LHCN-M2 (cell line): ENCODE measurements around the gene ZNF770. TPM values are rescaled to one million over a fixed set of nuclear protein-coding genes. Genes with fewer than 3 reads are reported as not detected.
"Not testable (repeated sequence)": the region's sequence is repeated elsewhere in the genome, so short reads cannot be mapped to it uniquely, and the experiment has no call there.

Source experiments
- DNase-seq: peaks from one replicate; pipeline ENCODE4 v3.0.0-alpha.2; 2012; ENCODE audit warnings: low read depth
- total RNA-seq: library from RNA; depleted of rRNA; stranded (reverse); fragments of >200 nt; gene quantifications from 2 replicates; pipeline ENCODE4 v1.2.3, GENCODE V29; 2014; rRNA removed

Gene ZNF770
- total RNA-seq, 1 experiment from 2014 or later: 21.6 TPM

DNA sequence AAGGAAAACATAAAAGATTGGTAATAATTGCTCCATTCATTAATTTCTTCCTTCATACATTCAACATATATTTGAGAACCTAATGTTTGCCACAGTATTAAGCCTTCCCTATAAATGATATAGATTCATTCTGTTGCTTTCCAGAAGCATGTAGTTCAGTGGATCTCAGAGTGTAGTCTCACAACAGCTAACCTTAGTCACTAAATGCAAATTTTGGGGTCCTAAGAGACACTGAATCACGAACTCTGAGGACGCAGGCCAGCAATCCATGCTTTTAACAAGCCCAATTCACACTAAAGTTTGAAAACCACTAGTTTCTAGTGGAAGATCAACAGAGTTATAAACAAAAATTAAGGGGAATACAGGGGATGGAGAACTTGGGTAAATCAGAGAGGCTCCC lies 11.3 kb downstream of the ZNF770 start:
- no peak for DNase-seq

DNA sequence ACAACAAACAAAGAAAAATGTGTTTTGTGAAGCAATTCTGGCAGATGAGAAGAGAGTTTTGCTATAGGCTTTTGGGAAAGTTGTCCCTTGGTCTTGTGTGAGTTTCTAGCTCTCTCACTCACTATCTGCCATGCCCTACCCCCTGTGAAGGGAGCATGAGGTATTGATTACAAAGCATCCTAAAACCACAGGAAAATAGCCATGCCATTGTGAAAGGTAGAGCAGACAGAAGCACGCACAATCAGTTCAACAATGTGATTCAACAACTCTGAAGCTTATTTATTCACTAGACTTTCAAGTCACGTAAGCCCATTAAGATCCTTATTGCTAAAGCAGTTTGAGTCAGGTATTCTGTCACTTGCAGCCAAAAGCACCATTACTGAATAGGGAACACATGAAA lies 12.0 kb downstream of the ZNF770 start:
- DNase-seq: no peak

DNA sequence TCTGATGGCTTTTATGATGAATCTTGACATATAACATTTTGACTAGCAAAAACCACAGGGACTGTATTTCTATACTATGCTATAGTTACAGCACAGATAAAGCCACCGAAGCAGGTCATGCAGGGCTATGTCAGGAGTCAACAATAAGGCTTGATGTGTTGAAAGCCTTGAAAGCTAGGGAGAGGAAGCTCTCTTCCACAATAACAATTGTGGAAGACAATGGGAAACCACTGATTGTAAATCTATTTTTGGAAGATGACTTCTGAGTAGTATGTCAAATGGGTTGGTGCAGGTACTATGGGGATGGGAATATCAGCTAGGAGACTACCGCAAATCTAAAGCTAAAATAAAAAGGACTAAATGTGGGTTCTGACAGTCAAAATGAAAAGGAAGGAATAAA lies 14.6 kb downstream of the ZNF770 start:
- no peak for DNase-seq

DNA sequence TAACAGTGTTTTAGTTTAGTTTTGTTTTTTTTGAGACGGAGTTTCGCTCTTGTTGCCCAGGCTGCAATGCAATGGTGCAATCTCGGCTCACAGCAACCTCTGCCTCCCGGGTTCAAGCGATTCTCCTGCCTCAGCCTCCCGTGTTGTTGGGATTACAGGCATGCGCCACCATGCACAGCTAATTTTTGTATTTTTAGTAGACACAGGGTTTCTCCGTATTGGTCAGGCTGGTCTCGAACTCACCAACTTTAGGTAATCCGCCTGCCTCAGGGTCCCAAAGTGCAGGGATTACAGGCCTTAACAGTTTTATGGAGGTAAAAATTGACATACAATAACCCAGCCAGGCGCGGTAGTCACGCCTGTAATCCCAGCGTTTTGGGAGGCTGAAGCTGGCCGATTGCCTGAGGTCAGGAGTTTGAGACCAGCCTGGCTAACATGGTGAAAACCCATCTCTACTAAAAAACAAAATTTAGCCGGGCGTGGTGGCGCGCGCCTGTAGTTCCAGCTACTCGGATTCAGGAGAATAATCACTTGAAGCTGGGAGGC lies 17.9 kb downstream of the ZNF770 start:
- DNase-seq: not testable (repeated sequence)

DNA sequence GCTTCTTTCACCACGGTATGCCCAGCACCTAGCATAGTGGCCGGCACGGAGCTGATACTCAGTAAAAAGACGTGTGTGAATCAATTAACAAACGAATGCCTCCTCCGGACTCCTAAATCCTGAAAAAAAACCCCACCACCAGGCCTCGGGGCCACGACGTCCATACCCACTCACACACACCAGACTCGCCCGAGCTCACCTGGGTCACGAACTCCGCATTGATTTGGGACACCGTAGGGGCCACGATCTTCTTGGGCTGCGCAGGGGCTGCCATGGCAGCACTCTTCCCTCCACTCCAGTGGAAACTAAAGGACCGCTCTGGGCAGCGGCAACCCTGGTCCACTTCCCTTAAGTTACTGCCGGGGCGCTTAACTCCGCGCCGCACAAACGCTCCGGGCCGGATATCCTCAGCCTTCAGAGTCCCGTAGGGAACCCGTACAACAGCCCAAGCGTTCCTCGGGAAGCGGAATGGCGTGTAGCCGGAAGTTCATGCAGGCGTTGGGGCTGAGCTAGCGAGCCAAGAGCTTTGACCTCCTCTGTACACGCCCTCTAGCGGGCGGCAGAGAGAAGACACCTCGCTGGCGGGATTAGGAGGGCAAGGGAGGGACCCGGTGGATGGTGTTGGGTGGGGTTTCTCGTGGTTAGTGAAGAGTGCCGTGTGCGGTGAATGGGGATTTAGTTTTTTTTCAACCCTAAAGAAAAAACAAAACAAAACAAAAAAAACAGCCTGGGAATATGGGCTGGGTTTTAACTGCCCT lies 18.6 kb downstream of the ZNF770 start, which contains the start of gene AQR:
TSS of gene AQR (minus strand) at position 403 of the 758 bp plus-strand sequence. CDS start at position 274, 129 bp downstream.
- peak; percentile 98 for DNase-seq

DNA sequence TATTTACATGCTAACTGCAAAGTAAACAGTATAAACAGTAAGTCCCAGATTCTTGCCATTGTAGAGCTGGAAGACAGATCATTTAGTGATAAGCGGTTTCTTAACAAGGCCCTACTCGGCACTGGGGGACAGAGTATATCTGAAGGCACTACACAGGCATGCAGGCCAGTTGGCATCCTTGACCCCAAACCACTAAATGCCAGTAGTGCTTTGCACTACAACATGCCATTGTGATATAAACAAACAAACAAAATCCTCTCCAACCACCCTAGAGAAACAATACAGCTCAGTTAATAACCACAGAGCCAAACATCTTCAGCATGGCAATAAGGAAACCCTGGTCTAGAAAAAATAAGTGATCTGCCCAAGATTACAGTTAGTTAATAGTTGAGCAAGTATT lies 23.8 kb downstream of the ZNF770 start:
- no peak for DNase-seq

DNA sequence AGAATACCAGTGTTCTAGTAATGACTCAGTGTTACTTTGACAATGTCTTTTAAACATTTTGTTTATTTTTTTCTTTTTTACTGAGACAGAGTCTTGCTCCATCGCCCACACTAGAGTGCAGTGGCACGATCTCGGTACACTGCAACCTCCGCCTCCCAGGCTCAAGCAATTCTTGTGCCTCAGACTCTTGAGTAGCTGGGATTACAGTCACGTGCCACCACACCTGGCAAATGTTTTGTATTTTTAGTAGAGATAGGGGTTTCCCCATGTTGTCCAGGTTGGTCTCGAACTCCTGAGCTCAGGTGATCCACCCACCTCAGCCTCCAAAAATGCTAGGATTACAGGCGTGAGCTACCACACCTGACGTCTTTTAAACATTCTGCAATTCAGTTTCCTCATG lies 34.2 kb downstream of the ZNF770 start:
- no peak for DNase-seq

DNA sequence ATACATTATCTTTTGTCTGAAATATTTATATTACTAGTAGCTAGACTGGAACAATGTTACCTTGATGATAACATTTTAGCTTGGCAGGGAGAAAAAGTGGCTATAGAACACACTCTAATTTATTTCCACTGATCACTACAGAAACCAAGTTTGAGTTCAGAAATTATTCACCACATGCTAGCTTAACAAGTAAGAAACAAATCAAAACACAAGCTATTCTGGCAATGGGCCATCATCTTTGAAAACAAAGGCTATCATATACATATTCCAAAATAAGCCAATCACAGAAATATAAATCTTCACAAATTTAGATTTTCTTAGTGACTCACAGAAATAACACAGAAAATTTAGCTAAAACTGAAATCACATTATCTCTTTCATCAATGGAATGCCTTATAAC lies 35.6 kb downstream of the ZNF770 start:
- no peak for DNase-seq

DNA sequence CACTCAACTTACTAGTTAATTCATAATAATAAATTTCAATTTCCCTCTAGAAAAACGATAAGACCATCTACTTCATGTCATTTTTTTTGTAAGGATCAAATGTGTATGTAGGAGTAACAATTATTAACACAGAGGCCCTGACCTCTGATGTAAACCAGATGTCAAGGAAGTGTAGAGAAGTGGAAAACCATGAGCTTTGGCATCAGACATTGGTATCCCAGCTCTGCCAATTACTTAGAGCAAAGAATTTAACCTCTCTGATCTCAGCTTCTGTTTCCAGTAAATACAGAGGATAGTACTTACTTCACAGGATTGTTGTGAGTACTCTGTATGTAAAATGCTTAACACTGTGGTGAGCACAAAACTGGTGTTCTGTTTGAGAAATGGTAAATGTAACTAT lies 36.1 kb downstream of the ZNF770 start:
- no peak for DNase-seq

DNA sequence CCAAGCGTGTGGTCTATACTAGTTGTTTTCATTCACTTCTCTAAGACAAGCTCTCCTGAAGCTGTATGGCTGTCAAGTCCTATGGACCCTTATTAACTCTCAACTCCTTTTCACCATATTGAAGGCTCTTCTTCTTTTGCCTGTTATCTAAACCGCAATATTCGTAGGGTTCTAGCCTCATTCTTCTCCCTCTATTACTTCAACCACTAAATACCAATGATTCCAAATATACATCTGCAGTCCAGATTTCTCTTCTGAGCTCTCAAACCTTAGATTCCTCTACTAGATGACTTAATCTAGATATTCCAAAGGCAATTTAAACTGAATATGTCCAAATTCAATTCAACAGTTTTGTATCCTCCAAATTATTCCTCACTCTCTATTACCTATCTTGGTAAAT lies 43.2 kb downstream of the ZNF770 start:
- DNase-seq: no peak

DNA sequence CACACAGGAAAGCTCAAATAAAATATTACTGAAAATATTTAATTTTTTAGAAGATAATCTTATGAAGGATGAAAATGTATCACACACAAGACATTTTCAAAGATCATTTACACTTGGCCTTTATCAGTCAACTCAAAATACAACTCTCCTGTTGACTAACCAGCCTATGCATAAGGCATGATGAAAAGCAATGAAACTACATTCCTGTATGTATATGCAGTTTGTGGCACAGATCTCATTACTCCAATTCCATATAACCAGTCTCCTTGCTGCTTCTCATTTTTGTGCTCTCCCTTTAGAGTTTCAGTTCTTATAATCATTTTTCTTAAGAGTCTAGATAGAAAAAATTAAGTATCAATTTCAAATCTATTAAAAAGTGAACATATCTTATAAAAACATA lies 44.4 kb downstream of the ZNF770 start:
- DNase-seq: no peak

DNA sequence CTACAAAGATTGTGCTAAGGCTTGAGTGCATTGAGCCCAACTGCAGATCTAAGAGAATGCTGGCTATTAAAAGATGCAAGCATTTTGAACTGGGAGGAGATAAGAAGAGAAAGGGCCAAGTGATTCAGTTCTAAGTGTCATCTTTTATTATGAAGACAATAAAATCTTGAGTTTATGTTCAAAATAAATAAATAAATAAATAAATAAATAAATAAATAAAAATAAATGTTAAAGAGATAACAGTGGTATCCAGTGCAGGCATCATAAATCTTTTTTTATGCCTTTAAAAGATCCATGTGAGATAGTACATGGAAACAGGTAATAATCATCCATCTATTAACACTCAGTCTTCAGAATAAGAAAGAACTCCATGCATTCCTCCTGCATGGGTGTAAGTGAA lies 44.8 kb downstream of the ZNF770 start:
- not testable (repeated sequence) for DNase-seq

DNA sequence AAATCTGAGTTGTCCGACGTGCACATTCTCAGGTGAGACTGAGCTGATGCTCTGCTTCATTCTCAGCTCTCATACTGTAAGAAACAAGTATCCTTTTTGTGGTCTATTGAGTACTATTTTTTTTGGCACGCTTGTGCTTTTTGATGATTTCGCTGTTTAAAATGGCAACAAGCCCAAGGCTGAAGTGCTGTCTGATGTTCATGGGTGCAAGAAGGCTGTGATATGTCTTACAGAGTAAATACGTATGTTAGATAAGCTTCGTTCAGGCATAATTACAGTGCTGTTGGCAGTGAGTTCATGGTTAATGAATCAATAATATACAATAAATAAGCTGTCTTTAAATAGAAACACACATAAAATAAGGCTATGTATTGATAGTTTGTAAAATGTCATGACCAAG lies 45.7 kb downstream of the ZNF770 start:
- DNase-seq: peak; percentile 28

DNA sequence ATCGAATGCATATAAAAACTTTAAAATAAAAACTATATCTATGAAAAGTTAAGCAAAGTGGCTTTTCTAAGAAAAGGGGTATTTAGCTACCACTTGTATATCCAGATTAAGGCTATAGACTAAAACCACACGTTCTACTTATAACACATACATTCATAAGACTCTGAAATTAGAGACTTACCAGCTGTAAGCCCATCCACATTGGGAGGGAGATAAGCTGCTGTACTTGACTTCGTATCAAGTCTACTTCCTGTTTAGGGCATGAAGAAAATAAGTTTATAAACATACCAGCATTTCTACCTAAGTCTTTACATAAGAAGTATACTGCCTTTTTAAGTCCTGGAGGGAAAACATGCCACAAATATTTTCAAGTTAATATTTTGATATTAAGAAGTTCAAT lies 46.3 kb downstream of the ZNF770 start:
- DNase-seq: no peak

DNA sequence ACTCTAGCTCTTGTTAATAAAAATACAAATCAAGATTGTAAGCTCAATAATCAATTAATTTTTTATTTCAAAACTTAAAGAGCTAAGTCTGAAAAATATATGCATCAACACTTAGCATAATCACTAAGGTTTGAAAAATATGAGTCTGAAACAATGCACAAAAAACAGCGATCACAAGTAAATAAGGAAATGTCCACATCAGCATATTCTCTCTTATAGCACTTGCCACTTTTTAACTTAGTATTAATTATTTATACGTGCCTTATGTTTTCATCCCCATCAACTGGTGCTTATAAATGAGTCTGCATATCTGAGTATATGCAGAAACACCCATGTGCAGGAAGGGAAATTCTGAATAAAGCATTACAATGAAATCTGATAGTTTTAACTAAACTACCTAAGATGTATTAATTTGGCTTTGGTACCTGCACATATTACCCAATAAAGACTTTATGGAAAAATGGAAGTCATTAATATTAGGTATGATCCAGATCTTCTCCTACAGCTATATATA lies 46.8 kb downstream of the ZNF770 start:
- DNase-seq: no peak

DNA sequence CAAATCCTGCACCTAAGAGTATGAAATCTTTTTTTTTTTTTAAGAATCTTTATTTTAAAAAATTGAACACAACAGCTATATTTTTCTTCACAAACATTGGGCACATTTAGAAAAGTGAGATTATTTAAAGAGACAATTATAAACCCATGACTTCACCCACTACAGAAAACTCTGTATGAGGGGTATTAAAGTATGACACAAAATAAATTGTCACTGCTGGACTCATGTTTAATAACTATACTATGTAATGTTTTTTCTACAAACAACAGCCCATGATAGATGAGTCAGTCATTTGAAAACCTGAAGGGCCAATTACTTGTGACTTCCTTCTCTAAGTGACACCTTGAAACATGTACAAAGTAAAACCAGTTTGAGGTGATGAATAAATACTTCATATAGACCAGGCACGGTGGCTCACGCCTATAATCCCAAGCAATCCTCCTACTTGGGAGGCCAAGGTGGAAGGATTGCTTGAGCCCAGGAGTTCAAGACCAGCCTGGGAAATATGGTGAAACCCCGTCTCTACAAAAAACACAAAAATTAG lies 54.6 kb downstream of the ZNF770 start:
- DNase-seq: no peak

DNA sequence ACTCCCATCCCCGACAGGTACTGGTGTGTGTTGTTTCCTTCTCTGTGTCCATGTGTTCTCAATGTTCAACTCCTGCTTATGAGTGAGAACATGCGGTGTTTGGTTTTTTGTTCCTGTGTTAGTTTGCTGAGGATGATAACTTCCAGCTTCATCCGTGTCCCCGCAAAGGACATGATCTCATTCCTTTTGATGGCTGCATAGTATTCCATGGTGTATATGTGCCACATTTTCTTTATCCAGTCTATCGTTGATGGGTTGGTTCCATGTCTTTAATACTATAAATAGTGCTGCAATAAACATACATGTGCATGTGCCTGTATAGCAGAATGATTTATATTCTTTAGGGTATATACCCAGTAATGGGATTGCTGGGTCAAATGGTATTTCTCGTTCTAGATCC lies 59.7 kb downstream of the ZNF770 start:
- DNase-seq: not testable (repeated sequence)

Other genes with a start within 250 kb of the ZNF770 start
- 0.06 TPM in 1 of 2 replicates, not detected in the other for gene GJD2, start 233.3 kb downstream of the ZNF770 start, total RNA-seq
- gene ACTC1, start 192.7 kb downstream of the ZNF770 start, total RNA-seq: 634 and 759 TPM in 2 replicates
- 29.7 and 32.4 TPM in 2 replicates for gene AQR, start 18.5 kb downstream of the ZNF770 start, total RNA-seq
- 0.29 TPM in 1 of 2 replicates, not detected in the other for gene NANOGP8, start 97.0 kb upstream of the ZNF770 start, total RNA-seq